ENCODE results near the gene AACS.

Gene AACS

GRCh38 chr12:125129591-125130255 is 64.5 kb downstream of the AACS start:
- H3K4me1 ChIP-seq, result peaks cover 13 to 56% (median 41%) of the 10 kb centered on the region in 10 experiments; a peak in 19 of 20 replicates

GRCh38 chr12:125131958-125132357 is 66.7 kb downstream of the AACS start:
- Histone ChIP-seq H3K9ac (peak overlapping the region in 5 of 11 experiments; percentile 16 to 39 (median 34); a peak in 7 of 22 replicates), H3K4me3 (peak overlapping the region in 1 of 10 experiments; percentile 3; a peak in 3 of 20 replicates), H3K4me2 (peak overlapping the region in 10 of 11 experiments; percentile 26 to 85 (median 76); a peak in 18 of 22 replicates), H4K20me1 (peaks cover 0 to 8% (median 0%) of the 10 kb centered on the region in 11 experiments; a peak in 5 of 22 replicates), H3K9me3 (replicated peaks in 1 of 11) (peaks cover 0 to 30% (median 12%) of the 10 kb centered on the region in 11 experiments; a peak in 16 of 22 replicates), H3K27ac (peak overlapping the region in 8 of 11 experiments; percentile 38 to 69 (median 52); a peak in 13 of 22 replicates), H3K4me1 (peaks cover 13 to 55% (median 41%) of the 10 kb centered on the region in 10 experiments; a peak in 19 of 20 replicates), H3K36me3 (peaks cover 0 to 61% (median 22%) of the 10 kb centered on the region in 11 experiments; a peak in 14 of 22 replicates), H3K27me3 (no peaks in the 10 kb centered on the region)
- peak in 4 of 11 experiments; percentile 49 to 88 (median 56); a peak in 4 of 22 replicates for TF ChIP-seq Cebpa-rat (IDR thresholded peaks at IDR 0.05)

More at GRCh38 chr12:125129591-125130255, 64.5 kb downstream of the AACS start:
- no peak for TF ChIP-seq Cebpa-rat (IDR thresholded peaks at IDR 0.05)
- H4K20me1 ChIP-seq, result peaks cover 0 to 8% (median 0%) of the 10 kb centered on the region in 11 experiments; a peak in 6 of 22 replicates
- H3K36me3 ChIP-seq, result peaks cover 3 to 59% (median 22%) of the 10 kb centered on the region in 11 experiments; a peak in 16 of 22 replicates
- H3K4me2 ChIP-seq, result peak overlapping the region in 3 of 11 experiments; percentile 7 to 23 (median 8); a peak in 3 of 22 replicates
- no peak overlapping the region for H3K4me3 ChIP-seq
- peaks cover 0 to 30% (median 12%) of the 10 kb centered on the region in 11 experiments; a peak in 16 of 22 replicates for H3K9me3 ChIP-seq (replicated peaks in 1 of 11)
- no peak overlapping the region for H3K27ac ChIP-seq
- H3K27me3 ChIP-seq, result no peaks in the 10 kb centered on the region
- H3K9ac ChIP-seq, result no peak overlapping the region

- peak overlapping the region; percentile 26 to 85 (median 72) for H3K4me2 ChIP-seq
- H3K27ac ChIP-seq, result peak overlapping the region in 8 of 11 experiments; percentile 28 to 69 (median 52); a peak in 13 of 22 replicates
- no peak overlapping the region; a peak in 1 of 20 replicates for H3K4me3 ChIP-seq
- peaks cover 13 to 61% (median 45%) of the 10 kb centered on the region in 10 experiments; a peak in 19 of 20 replicates for H3K4me1 ChIP-seq
- TF ChIP-seq Cebpa-rat (IDR thresholded peaks at IDR 0.05), result no peak
- peak overlapping the region in 5 of 11 experiments; percentile 17 to 39 (median 34); a peak in 7 of 22 replicates for H3K9ac ChIP-seq
- H3K36me3 ChIP-seq, result peaks cover 0 to 62% (median 22%) of the 10 kb centered on the region in 11 experiments; a peak in 14 of 22 replicates
- peaks cover 0 to 8% (median 0%) of the 10 kb centered on the region in 11 experiments; a peak in 5 of 22 replicates for H4K20me1 ChIP-seq
- peaks cover 0 to 30% (median 12%) of the 10 kb centered on the region in 11 experiments; a peak in 16 of 22 replicates for H3K9me3 ChIP-seq (replicated peaks in 1 of 11)
- no peaks in the 10 kb centered on the region for H3K27me3 ChIP-seq
Measured at GRCh38 chr12:125132698-125133400, 67.6 kb downstream of the AACS start.

GRCh38 chr12:125133616-125134015 is 68.4 kb downstream of the AACS start:
- peaks cover 0 to 30% (median 12%) of the 10 kb centered on the region in 11 experiments; a peak in 16 of 22 replicates for H3K9me3 ChIP-seq (replicated peaks in 1 of 11)
- H3K27ac ChIP-seq, result peak overlapping the region in 3 of 11 experiments; percentile 52 to 69 (median 65); a peak in 5 of 22 replicates
- peaks cover 0 to 8% (median 0%) of the 10 kb centered on the region in 11 experiments; a peak in 5 of 22 replicates for H4K20me1 ChIP-seq
- no peak overlapping the region for H3K4me3 ChIP-seq
- peaks cover 13 to 62% (median 51%) of the 10 kb centered on the region in 10 experiments; a peak in 19 of 20 replicates for H3K4me1 ChIP-seq
- H3K4me2 ChIP-seq, result peak overlapping the region in 10 of 11 experiments; percentile 42 to 85 (median 76); a peak in 19 of 22 replicates
- H3K27me3 ChIP-seq, result no peaks in the 10 kb centered on the region
- H3K9ac ChIP-seq, result peak overlapping the region in 1 of 11 experiments; percentile 35; a peak in 1 of 22 replicates
- TF ChIP-seq Cebpa-rat (IDR thresholded peaks at IDR 0.05), result no peak
- H3K36me3 ChIP-seq, result peaks cover 0 to 55% (median 22%) of the 10 kb centered on the region in 11 experiments; a peak in 14 of 22 replicates

- Histone ChIP-seq H4K20me1 (peaks cover 0 to 8% (median 0%) of the 10 kb centered on the region in 11 experiments; a peak in 5 of 22 replicates), H3K27me3 (no peaks in the 10 kb centered on the region), H3K4me1 (peaks cover 20 to 63% (median 59%) of the 10 kb centered on the region in 10 experiments; a peak in 19 of 20 replicates), H3K9ac (no peak overlapping the region), H3K9me3 (replicated peaks in 1 of 11) (peaks cover 0 to 30% (median 12%) of the 10 kb centered on the region in 11 experiments; a peak in 16 of 22 replicates), H3K4me2 (peak overlapping the region in 5 of 11 experiments; percentile 66 to 85 (median 81); a peak in 4 of 22 replicates), H3K36me3 (peaks cover 0 to 45% (median 19%) of the 10 kb centered on the region in 11 experiments; a peak in 14 of 22 replicates), H3K27ac (no peak overlapping the region), H3K4me3 (no peak overlapping the region)
- no peak for TF ChIP-seq Cebpa-rat (IDR thresholded peaks at IDR 0.05)
Measured at GRCh38 chr12:125134576-125134975, 69.3 kb downstream of the AACS start.

- no peak for TF ChIP-seq Cebpa-rat (IDR thresholded peaks at IDR 0.05)
- Histone ChIP-seq H3K36me3 (peaks cover 0 to 32% (median 15%) of the 10 kb centered on the region in 11 experiments; a peak in 11 of 22 replicates), H3K27me3 (no peaks in the 10 kb centered on the region), H3K9me3 (replicated peaks in 1 of 11) (peaks cover 0 to 19% (median 9%) of the 10 kb centered on the region in 11 experiments; a peak in 13 of 22 replicates), H3K4me3 (no peak overlapping the region), H3K9ac (no peak overlapping the region), H3K4me2 (no peak overlapping the region), H3K27ac (no peak overlapping the region), H4K20me1 (peaks cover 0 to 8% (median 0%) of the 10 kb centered on the region in 11 experiments; a peak in 5 of 22 replicates), H3K4me1 (peaks cover 21 to 69% (median 58%) of the 10 kb centered on the region in 10 experiments; a peak in 19 of 20 replicates)
Measured at GRCh38 chr12:125135906-125136305, 70.7 kb downstream of the AACS start.

GRCh38 chr12:125136702-125137101 is 71.5 kb downstream of the AACS start:
- Histone ChIP-seq H3K9me3 (replicated peaks in 1 of 11) (peaks cover 0 to 11% (median 2%) of the 10 kb centered on the region in 11 experiments; a peak in 11 of 22 replicates), H3K9ac (no peak overlapping the region), H3K27me3 (no peaks in the 10 kb centered on the region), H3K4me3 (no peak overlapping the region), H3K27ac (no peak overlapping the region), H3K36me3 (peaks cover 0 to 29% (median 13%) of the 10 kb centered on the region in 11 experiments; a peak in 10 of 22 replicates), H3K4me2 (no peak overlapping the region), H3K4me1 (peaks cover 21 to 61% (median 50%) of the 10 kb centered on the region in 10 experiments; a peak in 19 of 20 replicates), H4K20me1 (peaks cover 0 to 8% (median 0%) of the 10 kb centered on the region in 11 experiments; a peak in 5 of 22 replicates)
- TF ChIP-seq Cebpa-rat (IDR thresholded peaks at IDR 0.05), result no peak

Data from BLaER1 treated with 17β-estradiol and CSF1 and Interleukin-3, amounts not matched to agents 10 nM and 100 nM (cell line).